Measurements from ENCODE around the gene VASP.

- TF ChIP-seq, protein P1, sequence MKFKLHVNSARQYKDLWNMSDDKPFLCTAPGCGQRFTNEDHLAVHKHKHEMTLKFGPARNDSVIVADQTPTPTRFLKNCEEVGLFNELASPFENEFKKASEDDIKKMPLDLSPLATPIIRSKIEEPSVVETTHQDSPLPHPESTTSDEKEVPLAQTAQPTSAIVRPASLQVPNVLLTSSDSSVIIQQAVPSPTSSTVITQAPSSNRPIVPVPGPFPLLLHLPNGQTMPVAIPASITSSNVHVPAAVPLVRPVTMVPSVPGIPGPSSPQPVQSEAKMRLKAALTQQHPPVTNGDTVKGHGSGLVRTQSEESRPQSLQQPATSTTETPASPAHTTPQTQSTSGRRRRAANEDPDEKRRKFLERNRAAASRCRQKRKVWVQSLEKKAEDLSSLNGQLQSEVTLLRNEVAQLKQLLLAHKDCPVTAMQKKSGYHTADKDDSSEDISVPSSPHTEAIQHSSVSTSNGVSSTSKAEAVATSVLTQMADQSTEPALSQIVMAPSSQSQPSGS (CRISPR knock-in tag; IDR thresholded peaks at IDR 0.05; ENCODE audit: borderline replicate concordance, low read depth), result no peak
- TF ChIP-seq E2F1 (CRISPR knock-in tag; IDR thresholded peaks at IDR 0.05) (no peak), RORB (CRISPR knock-in tag; IDR thresholded peaks at IDR 0.05) (no peak), MXD4 (CRISPR knock-in tag; IDR thresholded peaks at IDR 0.05; ENCODE audit: borderline replicate concordance) (no peak)
Observed at GRCh38 chr19:45472563-45473366, 34.5 kb upstream of the VASP start.

Data from WTC11 (cell line).